Sigmoid colon (tissue), 4 donors: ENCODE data around the gene CLVS2.

ENCODE experiments used
- EP300 ChIP-seq, 4 donors: sonication (generic); formaldehyde crosslinking; IDR thresholded peaks; one replicate each; pipeline ENCODE4 v1.6.1; 2017; ENCODE audit warnings: antibody characterized with exemption in 4 of 4
- POLR2A ChIP-seq, 2 donors: fragments of 450-650 bp; IDR thresholded peaks; one replicate each; pipeline ENCODE4 v1.6.1; 2016; ENCODE audit warnings: antibody characterized with exemption in 2 of 2, mild to moderate bottlenecking in 2 of 2, moderate library complexity in 2 of 2
- TF ChIP-seq, protein P1 (sequence below), 4 experiments: fragments of 450-650 bp in 3 of 4; fragments of 200-600 bp in 1 of 4; IDR thresholded peaks; one replicate each; pipeline ENCODE4 v1.5.1; 2016 to 2019; ENCODE audit warnings: antibody characterized with exemption in 4 of 4, mild to moderate bottlenecking in 3 of 4, moderate library complexity in 2 of 4

DNA sequence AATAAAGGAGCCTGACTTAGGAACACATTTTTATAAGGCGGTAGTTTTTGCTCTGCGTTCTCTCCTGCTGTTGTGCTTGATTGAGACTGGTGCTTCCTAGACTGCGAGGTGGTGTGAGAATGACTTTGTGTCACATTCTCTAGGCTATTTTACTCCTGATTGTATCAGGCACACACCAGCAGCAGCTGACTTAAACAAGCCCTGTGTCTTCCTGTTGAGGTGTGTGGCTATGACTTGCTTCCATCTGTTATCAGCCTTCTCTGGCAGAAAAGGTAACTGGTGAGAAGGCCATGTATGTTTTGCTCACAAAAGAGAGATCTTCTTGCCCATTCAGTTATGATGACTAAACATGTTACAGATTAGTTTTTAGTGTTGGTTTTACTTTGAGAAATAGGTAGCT is 43.4 kb downstream of the CLVS2 start:
- TF ChIP-seq, protein P1, sequence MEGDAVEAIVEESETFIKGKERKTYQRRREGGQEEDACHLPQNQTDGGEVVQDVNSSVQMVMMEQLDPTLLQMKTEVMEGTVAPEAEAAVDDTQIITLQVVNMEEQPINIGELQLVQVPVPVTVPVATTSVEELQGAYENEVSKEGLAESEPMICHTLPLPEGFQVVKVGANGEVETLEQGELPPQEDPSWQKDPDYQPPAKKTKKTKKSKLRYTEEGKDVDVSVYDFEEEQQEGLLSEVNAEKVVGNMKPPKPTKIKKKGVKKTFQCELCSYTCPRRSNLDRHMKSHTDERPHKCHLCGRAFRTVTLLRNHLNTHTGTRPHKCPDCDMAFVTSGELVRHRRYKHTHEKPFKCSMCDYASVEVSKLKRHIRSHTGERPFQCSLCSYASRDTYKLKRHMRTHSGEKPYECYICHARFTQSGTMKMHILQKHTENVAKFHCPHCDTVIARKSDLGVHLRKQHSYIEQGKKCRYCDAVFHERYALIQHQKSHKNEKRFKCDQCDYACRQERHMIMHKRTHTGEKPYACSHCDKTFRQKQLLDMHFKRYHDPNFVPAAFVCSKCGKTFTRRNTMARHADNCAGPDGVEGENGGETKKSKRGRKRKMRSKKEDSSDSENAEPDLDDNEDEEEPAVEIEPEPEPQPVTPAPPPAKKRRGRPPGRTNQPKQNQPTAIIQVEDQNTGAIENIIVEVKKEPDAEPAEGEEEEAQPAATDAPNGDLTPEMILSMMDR (IDR thresholded peaks at IDR 0.05) = no peak
- TF ChIP-seq POLR2A (IDR thresholded peaks at IDR 0.05) (no peak), EP300 (IDR thresholded peaks at IDR 0.05) (no peak)
